Trophoblast cell (in vitro differentiated cells and primary cell): Measurements from ENCODE around the gene MTMR3.

ENCODE experiments used
- DNase-seq, 2 donors: peaks; one replicate each; pipeline ENCODE4 v3.0.0-alpha.2; 2016
- H2AFZ ChIP-seq: 2 replicates; pipeline ENCODE4 v1.6.1; 2013; ENCODE audit warnings: low read length, moderate library complexity, mild to moderate bottlenecking; ENCODE audit not compliant: insufficient read depth, poor library complexity
- H2AK5ac ChIP-seq: 2 replicates; pipeline ENCODE4 v1.6.1; 2013; ENCODE audit warnings: mild to moderate bottlenecking, low read length
- H2BK120ac ChIP-seq: 2 replicates; pipeline ENCODE4 v1.6.1; 2013; ENCODE audit warnings: low read length, mild to moderate bottlenecking, moderate library complexity; ENCODE audit not compliant: insufficient read depth, poor library complexity
- H2BK12ac ChIP-seq: 2 replicates; pipeline ENCODE4 v1.6.1; 2013; ENCODE audit warnings: mild to moderate bottlenecking, low read length, moderate library complexity
- H2BK5ac ChIP-seq: 2 replicates; pipeline ENCODE4 v1.6.1; 2013; ENCODE audit warnings: low read length, low read depth, moderate library complexity, mild to moderate bottlenecking; ENCODE audit not compliant: poor library complexity
- H3K14ac ChIP-seq: 2 replicates; pipeline ENCODE4 v1.6.1; 2013; ENCODE audit warnings: mild to moderate bottlenecking, low read length
- H3K18ac ChIP-seq: 2 replicates; pipeline ENCODE4 v1.6.1; 2013; ENCODE audit warnings: mild to moderate bottlenecking, low read length
- H3K23ac ChIP-seq: 2 replicates; pipeline ENCODE4 v1.6.1; 2013; ENCODE audit warnings: low read length
- H3K27ac ChIP-seq: 2 replicates; pipeline ENCODE4 v1.5.1; 2013; ENCODE audit warnings: low read depth, mild to moderate bottlenecking, inconsistent platforms, low read length, moderate library complexity
- H3K27me3 ChIP-seq: 2 replicates; pipeline ENCODE4 v1.6.1; 2013; ENCODE audit warnings: inconsistent platforms, mild to moderate bottlenecking, low read length, moderate library complexity; ENCODE audit not compliant: insufficient read depth
- H3K36me3 ChIP-seq, 2 experiments: 1 replicate in 1 of 2; 2 replicates in 1 of 2; pipeline ENCODE4 v1.6.1; 2013; ENCODE audit warnings: low read length in 2 of 2, mild to moderate bottlenecking in 2 of 2, moderate library complexity in 1 of 2; ENCODE audit not compliant: insufficient read depth in 2 of 2, control insufficient read depth in 1 of 2
- H3K4ac ChIP-seq: 2 replicates; pipeline ENCODE4 v1.6.1; 2013; ENCODE audit warnings: low read depth, mild to moderate bottlenecking, low read length, moderate library complexity
- H3K4me1 ChIP-seq, 2 experiments: 1 replicate in 1 of 2; 2 replicates in 1 of 2; pipeline ENCODE4 v1.6.1; 2013; ENCODE audit warnings: low read length in 2 of 2, mild to moderate bottlenecking in 2 of 2, moderate library complexity in 1 of 2; ENCODE audit not compliant: insufficient read depth in 2 of 2, control insufficient read depth in 1 of 2
- H3K4me2 ChIP-seq: 2 replicates; pipeline ENCODE4 v1.6.1; 2013; ENCODE audit warnings: inconsistent platforms, mild to moderate bottlenecking, low read length, moderate library complexity
- H3K4me3 ChIP-seq: 2 replicates; pipeline ENCODE4 v1.5.1; 2013; ENCODE audit warnings: mild to moderate bottlenecking, low read depth, low read length, inconsistent platforms
- H3K79me1 ChIP-seq: one replicate; pipeline ENCODE4 v1.6.1; 2013; ENCODE audit warnings: low read length
- H3K79me2 ChIP-seq: 2 replicates; pipeline ENCODE4 v1.6.1; 2013; ENCODE audit warnings: low read length, mild to moderate bottlenecking; ENCODE audit not compliant: control insufficient read depth, insufficient read depth, poor library complexity
- H3K9ac ChIP-seq: 2 replicates; pipeline ENCODE4 v1.6.1; 2013; ENCODE audit warnings: mild to moderate bottlenecking, low read length
- H3K9me3 ChIP-seq: 2 replicates; pipeline ENCODE4 v1.6.1; 2013; ENCODE audit warnings: low read depth, mild to moderate bottlenecking, control low read depth, inconsistent platforms, low read length; ENCODE audit not compliant: insufficient read depth
- H4K12ac ChIP-seq: 2 replicates; pipeline ENCODE4 v1.6.1; 2013; ENCODE audit warnings: low read depth, mild to moderate bottlenecking, low read length, moderate library complexity
- H4K8ac ChIP-seq: 2 replicates; pipeline ENCODE4 v1.6.1; 2013; ENCODE audit warnings: low read depth, mild to moderate bottlenecking, low read length, moderate library complexity
- H4K91ac ChIP-seq: one replicate; pipeline ENCODE4 v1.6.1; 2013; ENCODE audit warnings: low read depth, mild to moderate bottlenecking, low read length, moderate library complexity
- WGBS: extraction: QIAGEN DNeasy Blood & Tissue Kit; methylation state at CpG from one replicate; pipeline ENCODE4 v1.1.7; 2013; ENCODE audit warnings: missing lambda C conversion rate; ENCODE audit not compliant: insufficient read length, insufficient coverage; ENCODE audit errors: extremely low coverage; 5-methylcytosine and 5-hydroxymethylcytosine counted together

The MTMR3 gene

DNA sequence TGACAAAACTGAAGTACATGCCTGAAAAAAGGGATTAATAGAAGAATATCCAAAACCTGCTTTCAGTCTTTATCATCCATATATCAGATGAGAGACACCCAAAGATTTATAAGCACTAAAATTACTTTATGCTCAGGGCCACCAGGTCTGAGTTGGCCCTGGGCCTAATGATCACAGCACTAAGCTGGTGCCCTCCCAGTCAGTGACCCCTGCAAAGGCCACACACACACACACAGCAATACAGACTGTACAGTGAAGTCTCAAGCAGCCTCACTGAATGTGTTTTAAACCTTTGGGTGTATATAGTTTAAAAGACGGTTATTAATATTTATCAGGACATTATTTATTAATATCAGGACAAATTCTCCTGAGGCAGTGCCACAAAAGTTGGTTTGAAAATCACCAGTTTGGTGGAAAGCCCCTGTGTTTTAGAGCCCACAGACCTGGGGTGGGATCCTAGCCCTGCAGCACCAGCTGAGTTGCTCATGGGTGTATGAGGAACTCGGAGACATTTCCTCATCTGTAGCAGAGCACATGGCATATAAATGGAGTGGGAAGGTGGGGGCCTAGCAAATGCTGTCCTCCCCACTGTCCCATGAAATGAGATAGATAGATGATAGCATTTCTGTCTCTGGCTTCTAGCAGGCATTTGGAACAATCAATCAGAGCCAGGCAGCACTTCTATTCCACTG, 148.9 kb downstream of the MTMR3 start:
- peaks cover 3% of the 10 kb centered on the region for H3K79me1 ChIP-seq
- H3K18ac ChIP-seq = no peak overlapping the region
- no peak overlapping the region for H2BK5ac ChIP-seq
- H4K12ac ChIP-seq = no peak overlapping the region
- no peaks in the 10 kb centered on the region for H3K27me3 ChIP-seq
- no peak overlapping the region for H2BK120ac ChIP-seq
- no peak overlapping the region for H3K23ac ChIP-seq
- no peaks in the 10 kb centered on the region for H3K9me3 ChIP-seq
- H3K9ac ChIP-seq = no peak overlapping the region
- no peak overlapping the region for H3K27ac ChIP-seq
- H3K79me2 ChIP-seq = peaks cover 2% of the 10 kb centered on the region
- no peak for DNase-seq
- H3K14ac ChIP-seq = no peak overlapping the region
- no CpG with 5 or more reads among the region's 2 CpGs for WGBS
- H3K4me2 ChIP-seq = no peak overlapping the region
- no peak overlapping the region for H3K4me3 ChIP-seq
- no peak overlapping the region for H3K4ac ChIP-seq
- no peak overlapping the region for H4K91ac ChIP-seq
- no peak overlapping the region for H2AK5ac ChIP-seq
- H3K4me1 ChIP-seq = peaks cover 13 to 19% of the 10 kb centered on the region in 2 experiments
- no peak overlapping the region for H2AFZ ChIP-seq
- H2BK12ac ChIP-seq = no peak overlapping the region
- H4K8ac ChIP-seq = no peak overlapping the region
- H3K36me3 ChIP-seq = peaks cover 12 to 13% of the 10 kb centered on the region in 2 experiments

DNA sequence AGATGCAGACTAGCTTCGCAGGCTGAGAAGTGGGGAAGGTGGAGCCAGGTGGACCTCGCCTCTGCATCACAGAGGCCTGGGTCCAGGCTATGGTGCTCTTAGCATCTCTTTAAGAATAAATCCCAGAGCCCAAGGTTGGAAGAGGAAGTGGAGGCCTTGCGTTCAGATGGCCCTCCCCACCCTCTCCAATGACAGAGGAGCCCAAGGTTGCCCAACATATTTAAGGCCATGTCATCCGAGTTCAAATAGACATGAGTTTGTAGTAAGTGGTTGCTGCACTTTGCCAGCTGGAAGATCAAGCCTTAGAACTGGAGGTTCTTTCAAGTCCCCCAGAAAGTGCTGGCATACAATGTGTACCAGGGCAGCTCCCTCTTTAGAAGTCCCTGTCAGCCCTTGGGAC, 150.2 kb downstream of the MTMR3 start:
- H3K27me3 ChIP-seq = no peaks in the 10 kb centered on the region
- H2BK120ac ChIP-seq = no peak overlapping the region
- peaks cover 6 to 8% of the 10 kb centered on the region in 2 experiments for H3K36me3 ChIP-seq
- peaks cover 3% of the 10 kb centered on the region for H3K79me1 ChIP-seq
- no peak overlapping the region for H4K8ac ChIP-seq
- no peak overlapping the region for H3K23ac ChIP-seq
- DNase-seq = no peak
- no peak overlapping the region for H3K4ac ChIP-seq
- no peak overlapping the region for H2AFZ ChIP-seq
- no peak overlapping the region for H3K4me3 ChIP-seq
- no peak overlapping the region for H3K4me2 ChIP-seq
- no peak overlapping the region for H2BK5ac ChIP-seq
- H2AK5ac ChIP-seq = no peak overlapping the region
- WGBS = no CpG with 5 or more reads among the region's 4 CpGs
- H3K4me1 ChIP-seq = peaks cover 13 to 21% of the 10 kb centered on the region in 2 experiments
- no peak overlapping the region for H3K18ac ChIP-seq
- peaks cover 2% of the 10 kb centered on the region for H3K79me2 ChIP-seq
- no peak overlapping the region for H3K14ac ChIP-seq
- H4K12ac ChIP-seq = no peak overlapping the region
- no peak overlapping the region for H3K9ac ChIP-seq
- H3K9me3 ChIP-seq = no peaks in the 10 kb centered on the region
- no peak overlapping the region for H4K91ac ChIP-seq
- no peak overlapping the region for H2BK12ac ChIP-seq
- no peak overlapping the region for H3K27ac ChIP-seq

DNA sequence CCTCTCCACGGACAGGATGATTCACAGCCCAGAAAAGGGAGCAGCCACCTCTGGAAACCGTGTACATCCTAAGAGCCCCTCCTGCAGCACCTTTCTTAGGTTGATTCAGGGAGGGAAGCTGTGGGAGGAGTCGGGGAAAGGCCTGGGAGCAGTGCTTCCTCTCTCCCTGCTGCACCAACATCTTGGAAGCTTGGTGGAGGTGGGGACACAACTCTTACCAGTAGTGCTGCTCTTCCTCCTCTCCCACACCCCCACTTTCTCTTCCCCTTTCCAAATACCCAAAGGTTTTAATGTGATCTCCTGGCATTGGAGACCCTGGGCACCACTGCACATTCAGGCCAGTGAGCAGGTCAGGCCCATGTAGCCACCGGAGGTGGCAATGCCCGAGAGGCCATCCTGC, 150.9 kb downstream of the MTMR3 start:
- no peaks in the 10 kb centered on the region for H3K9me3 ChIP-seq
- H3K18ac ChIP-seq = no peak overlapping the region
- whole genome bisulfite sequencing = no CpG with 5 or more reads among the region's 5 CpGs
- peaks cover 7% of the 10 kb centered on the region for H3K79me1 ChIP-seq
- DNase-seq = no peak
- H3K14ac ChIP-seq = no peak overlapping the region
- no peak overlapping the region for H3K4ac ChIP-seq
- H3K23ac ChIP-seq = no peak overlapping the region
- H2AK5ac ChIP-seq = no peak overlapping the region
- no peak overlapping the region for H3K9ac ChIP-seq
- no peak overlapping the region for H3K27ac ChIP-seq
- H3K4me1 ChIP-seq = peaks cover 20 to 27% of the 10 kb centered on the region in 2 experiments
- no peak overlapping the region for H3K4me3 ChIP-seq
- H2BK5ac ChIP-seq = no peak overlapping the region
- H2BK12ac ChIP-seq = no peak overlapping the region
- peaks cover 4% of the 10 kb centered on the region for H3K79me2 ChIP-seq
- H3K36me3 ChIP-seq = peaks cover 0 to 1% of the 10 kb centered on the region in 2 experiments
- H4K8ac ChIP-seq = no peak overlapping the region
- no peak overlapping the region for H4K12ac ChIP-seq
- H4K91ac ChIP-seq = no peak overlapping the region
- H2AFZ ChIP-seq = no peak overlapping the region
- H3K4me2 ChIP-seq = no peak overlapping the region
- H2BK120ac ChIP-seq = no peak overlapping the region
- H3K27me3 ChIP-seq = no peaks in the 10 kb centered on the region

DNA sequence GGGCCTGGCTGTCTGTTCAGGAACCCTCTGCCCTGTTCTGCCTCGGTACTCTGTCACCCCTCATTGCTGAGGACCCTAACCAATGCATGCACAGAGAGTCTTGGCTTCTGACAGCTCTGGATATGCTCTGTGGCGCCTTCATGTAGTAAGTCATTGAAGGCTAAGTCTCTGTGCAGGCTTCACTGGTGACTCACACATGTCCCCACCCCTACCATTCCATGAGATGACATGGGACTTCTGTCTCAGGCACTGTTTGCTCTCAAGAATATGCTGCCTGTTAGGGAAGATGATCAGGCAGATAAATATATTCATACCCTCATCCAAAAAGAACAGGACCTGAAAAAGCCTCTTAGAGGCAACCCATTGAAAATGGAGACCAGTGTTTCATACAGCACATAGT, 153.7 kb downstream of the MTMR3 start:
- no peak overlapping the region for H2BK12ac ChIP-seq
- H2BK5ac ChIP-seq = no peak overlapping the region
- peak overlapping the region; percentile 41 for H4K91ac ChIP-seq
- no peak overlapping the region for H3K4me3 ChIP-seq
- H3K14ac ChIP-seq = no peak overlapping the region
- H4K12ac ChIP-seq = no peak overlapping the region
- H3K27ac ChIP-seq = no peak overlapping the region
- H3K36me3 ChIP-seq = no peaks in the 10 kb centered on the region
- no peak overlapping the region for H3K4me2 ChIP-seq
- no peak overlapping the region for H3K23ac ChIP-seq
- H2AFZ ChIP-seq = no peak overlapping the region
- peaks cover 4% of the 10 kb centered on the region for H3K79me2 ChIP-seq
- no peak overlapping the region for H3K9ac ChIP-seq
- H3K4ac ChIP-seq = no peak overlapping the region
- H3K9me3 ChIP-seq = no peaks in the 10 kb centered on the region
- no peak overlapping the region for H2BK120ac ChIP-seq
- peak; percentile 88 to 91 for DNase-seq
- WGBS = no CpG with 5 or more reads among the region's 2 CpGs
- peak overlapping the region; percentile 8 for H4K8ac ChIP-seq
- no peaks in the 10 kb centered on the region for H3K27me3 ChIP-seq
- no peak overlapping the region for H2AK5ac ChIP-seq
- H3K4me1 ChIP-seq = peaks cover 22 to 31% of the 10 kb centered on the region in 2 experiments
- H3K79me1 ChIP-seq = peaks cover 8% of the 10 kb centered on the region
- H3K18ac ChIP-seq = peak overlapping the region; percentile 5
